Measurements from ENCODE around the gene KCNMA1.
"Not testable (repeated sequence)": the region's sequence is repeated elsewhere in the genome, so short reads cannot be mapped to it uniquely, and the experiment has no call there.

KCNMA1 gene

GRCh38 chr10:77603534-77603927 lies 34.1 kb downstream of the KCNMA1 start:
- no peak for DNase-seq

DNA sequence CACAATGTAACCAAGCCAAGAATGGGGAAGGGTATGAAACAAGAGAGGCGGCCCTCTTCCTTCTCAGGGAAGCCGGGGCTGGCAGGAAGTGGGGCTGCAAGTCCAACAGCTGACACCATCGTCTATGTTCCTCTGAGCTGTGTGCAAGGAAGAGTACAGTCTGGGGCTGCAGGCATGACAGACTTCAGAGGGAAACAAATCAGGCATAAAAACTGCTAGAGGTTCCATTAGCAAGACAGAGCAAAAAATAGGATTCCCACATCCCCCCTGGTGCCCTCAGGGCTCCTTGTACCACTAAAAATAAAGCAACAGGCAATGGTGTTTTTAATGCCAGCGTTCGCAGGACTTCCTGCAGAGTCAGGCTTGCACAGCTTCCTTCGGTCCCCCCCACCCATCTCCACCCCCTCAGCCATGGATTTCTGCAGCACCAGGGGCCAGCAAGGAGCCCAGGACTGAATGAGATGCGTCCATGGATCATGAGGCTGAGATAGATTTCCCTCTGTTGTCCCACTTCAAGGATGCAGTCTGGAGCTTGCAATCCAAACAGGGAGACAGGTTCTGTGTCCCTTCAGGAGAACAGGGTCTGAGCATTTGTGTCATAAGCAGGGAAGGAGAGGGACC lies 34.6 kb downstream of the KCNMA1 start:
- DNase-seq = no peak

DNA sequence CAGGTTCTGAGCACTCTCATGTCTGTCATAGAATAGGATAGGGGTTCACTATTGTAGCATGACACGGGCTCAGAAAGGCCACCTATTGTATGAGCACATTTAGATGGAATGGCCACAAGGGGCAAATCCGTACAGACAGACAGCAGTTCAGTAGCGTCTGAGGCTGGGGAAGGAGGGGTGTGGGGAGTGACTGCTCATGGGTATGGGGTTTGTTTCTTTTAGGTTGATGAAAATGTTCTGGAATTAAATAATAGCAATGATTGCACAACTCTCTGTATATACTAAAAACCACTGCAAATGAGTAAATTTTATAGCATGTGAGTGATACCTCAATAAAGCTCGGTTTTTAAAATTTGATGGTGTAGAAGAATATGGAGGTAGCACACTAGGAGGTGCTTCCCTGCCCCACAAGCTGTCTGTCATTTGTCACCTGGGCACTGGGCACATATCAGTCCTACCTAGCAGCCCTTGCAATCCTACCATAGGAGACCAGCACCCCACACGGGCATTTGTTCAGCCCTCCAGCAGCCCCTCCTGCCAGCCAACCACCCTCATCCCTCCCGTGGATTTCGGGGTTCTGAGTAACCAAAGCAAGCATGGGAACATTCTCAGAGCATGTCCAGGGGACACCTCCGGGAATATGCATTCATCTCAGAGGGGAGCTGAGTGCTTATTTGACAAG lies 35.2 kb downstream of the KCNMA1 start:
- no peak for DNase-seq

DNA sequence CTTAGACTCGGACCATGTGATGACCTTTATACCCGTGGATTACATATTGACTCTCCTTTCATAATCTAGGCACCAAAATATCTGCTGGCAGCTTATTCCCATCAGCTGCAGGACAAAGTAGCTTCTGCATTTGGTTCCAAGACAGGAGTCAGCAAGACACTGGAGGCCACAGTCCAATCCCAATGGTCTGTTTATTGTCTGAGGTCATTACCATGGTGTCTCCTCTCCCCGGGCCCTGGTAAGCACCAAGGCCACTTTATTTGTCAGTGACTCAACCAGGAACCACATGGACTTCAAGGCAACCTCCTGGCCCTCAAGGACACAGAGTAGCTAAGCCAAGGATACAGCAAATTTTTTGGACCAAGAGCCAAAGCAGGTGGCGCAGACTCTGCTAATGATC lies 36.1 kb downstream of the KCNMA1 start:
- DNase-seq = no peak

- no peak for DNase-seq
Observed at GRCh38 chr10:77600640-77601039, 37.0 kb downstream of the KCNMA1 start.

DNA sequence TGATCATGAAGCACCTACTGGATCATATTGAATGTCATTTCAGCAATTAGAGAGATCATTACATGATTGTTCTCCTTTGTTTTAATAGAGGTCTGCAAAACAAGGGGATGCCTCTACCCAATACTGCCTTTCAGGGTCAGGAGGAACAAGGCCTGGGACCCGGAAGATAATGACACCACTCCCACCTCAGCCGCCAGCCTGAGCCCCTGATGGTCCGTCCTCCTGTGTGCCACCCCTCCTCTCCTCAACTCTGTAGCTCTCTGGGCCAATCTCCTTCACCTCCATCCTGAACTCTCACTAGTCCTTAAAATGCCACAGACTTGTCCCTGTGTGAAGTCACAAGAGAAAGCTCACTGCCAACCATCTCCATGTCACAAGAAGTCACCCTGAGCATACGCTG lies 38.0 kb downstream of the KCNMA1 start:
- no peak for DNase-seq

DNA sequence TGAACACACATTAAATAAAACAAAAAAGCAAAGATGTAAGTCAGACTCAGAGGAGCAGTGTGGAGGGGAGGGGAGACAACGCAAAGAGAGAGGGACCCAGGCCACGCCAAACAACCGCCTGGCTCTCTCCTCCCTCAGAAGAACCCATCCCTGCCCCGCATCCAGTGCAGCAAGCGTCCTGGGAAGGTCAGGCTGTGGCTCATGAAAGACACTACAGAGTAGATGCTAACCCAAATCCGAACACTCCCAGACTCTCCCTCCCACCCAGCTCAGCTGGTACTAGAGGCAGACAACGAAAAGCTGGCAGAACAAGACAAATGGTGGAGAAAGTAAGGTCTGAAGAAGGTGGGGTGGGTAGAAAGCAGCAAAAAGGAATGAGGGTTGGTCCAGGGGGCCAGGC lies 39.0 kb downstream of the KCNMA1 start:
- no peak for DNase-seq

GRCh38 chr10:77597560-77597959 lies 40.0 kb downstream of the KCNMA1 start:
- no peak for DNase-seq

GRCh38 chr10:77594471-77594783 lies 43.2 kb downstream of the KCNMA1 start:
- no peak for DNase-seq

DNA sequence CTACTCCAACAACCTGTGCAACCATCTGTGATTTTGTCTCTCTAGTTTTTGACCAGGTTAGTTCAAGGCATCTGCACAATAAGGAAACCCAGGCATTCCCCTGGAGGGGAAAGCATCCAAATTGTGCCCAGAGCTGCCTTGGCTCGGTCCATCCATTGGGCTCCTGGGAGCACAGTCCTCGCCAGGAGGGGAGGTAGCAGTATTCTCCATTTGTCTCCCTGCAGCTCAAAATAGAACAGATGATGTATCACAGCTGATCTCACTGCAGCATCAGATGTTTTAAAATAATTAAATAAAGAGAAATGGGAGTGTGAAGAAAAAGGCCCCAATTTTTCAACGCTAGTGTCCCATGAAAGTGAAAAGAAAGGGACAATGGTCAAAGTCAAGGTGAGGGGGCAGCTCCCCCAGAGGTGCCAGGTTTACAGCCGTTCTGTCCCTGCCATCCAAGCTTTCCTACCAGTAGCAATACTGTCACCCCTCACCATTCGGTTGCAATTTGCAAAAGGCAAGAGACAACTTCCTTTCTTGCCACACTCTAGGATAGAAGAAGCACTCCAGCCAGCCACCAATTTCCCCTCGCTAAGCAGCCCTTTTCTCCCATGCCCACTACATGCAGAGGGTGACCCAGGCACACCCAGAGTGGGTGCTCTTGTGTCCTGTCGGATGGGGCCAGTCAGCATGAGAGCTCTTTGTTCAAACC lies 43.7 kb downstream of the KCNMA1 start:
- no peak for DNase-seq

GRCh38 chr10:77592946-77593636 lies 44.5 kb downstream of the KCNMA1 start:
- no peak for DNase-seq

DNA sequence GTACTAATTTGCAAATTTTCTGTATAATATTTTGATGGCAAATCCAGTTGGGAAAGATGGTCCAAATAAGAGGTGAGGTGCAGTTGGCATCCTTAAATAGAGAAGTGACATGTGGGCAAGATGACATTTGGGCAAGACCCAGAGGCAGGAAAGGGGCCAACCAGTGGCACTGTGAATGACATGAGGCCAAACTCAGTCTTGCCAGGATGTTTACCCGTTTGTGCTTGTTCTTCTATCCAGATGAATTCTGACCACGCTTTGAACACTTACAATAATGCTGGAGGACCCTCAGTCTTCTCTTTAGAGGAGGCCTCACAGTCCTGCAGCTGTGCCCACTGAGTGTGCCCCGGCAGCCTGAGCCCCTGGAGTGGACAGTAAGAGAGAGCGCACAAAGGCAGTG lies 45.1 kb downstream of the KCNMA1 start:
- no peak for DNase-seq

DNA sequence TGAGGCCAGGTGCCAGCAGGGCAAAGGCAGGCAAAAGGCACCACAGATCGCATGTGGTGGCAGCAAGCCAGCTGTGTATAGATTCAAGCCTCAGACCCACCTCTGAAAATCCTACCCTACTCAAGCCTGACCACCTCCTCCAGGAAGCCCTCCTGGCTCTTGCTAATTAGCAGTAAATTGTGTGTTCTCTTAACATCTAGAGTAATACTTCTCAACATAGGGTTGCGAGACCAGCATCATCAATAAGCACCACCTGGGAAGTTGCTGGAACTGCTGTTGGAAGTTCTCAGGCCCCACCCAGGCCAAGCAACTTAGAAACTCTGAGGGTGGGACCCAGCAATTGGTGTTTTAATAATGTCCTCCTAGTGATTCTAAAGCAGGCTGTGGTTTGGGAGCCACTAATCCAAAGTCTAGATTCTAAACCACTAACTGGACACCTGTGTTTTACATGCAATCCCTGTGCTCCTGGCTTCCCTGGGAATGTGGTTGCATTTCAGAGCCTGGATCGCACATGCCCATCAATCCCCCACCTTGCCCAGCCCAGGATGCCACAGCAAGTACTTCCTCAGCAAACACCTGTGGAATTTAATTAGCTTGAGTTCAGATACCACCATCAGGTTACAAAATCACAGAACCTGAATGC lies 46.2 kb downstream of the KCNMA1 start:
- DNase-seq = no peak

GRCh38 chr10:77590344-77591237 lies 47.0 kb downstream of the KCNMA1 start:
- no peak for DNase-seq

- not testable (repeated sequence) for DNase-seq
Observed at GRCh38 chr10:77589703-77590102, 47.9 kb downstream of the KCNMA1 start.

GRCh38 chr10:77588886-77589285 lies 48.7 kb downstream of the KCNMA1 start:
- DNase-seq = no peak

GRCh38 chr10:77587416-77587790 lies 50.2 kb downstream of the KCNMA1 start:
- no peak for DNase-seq

- no peak for DNase-seq
Observed at GRCh38 chr10:77586719-77587415, 50.7 kb downstream of the KCNMA1 start.

- no peak for DNase-seq
Observed at GRCh38 chr10:77584938-77585337, 52.7 kb downstream of the KCNMA1 start.

DNA sequence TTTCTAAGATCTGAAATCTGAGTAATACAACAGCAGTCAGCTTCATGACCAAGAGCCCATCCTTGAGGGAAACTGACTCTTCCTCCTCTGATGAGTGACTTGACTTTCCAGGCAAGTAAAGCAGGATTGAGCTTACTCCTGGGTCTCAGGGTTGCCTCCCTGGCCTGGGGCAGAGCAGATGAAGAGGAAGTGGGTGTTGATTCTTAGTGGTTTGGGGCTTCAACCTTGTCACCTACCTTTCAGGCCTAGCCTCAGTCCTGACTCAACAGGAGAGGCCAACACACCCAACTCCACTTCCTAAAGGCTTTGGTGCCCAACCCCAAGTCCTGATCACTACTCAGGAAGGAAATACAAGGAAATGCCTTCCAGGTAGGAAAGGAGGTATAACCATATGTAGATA lies 54.1 kb downstream of the KCNMA1 start:
- DNase-seq = no peak

DNA sequence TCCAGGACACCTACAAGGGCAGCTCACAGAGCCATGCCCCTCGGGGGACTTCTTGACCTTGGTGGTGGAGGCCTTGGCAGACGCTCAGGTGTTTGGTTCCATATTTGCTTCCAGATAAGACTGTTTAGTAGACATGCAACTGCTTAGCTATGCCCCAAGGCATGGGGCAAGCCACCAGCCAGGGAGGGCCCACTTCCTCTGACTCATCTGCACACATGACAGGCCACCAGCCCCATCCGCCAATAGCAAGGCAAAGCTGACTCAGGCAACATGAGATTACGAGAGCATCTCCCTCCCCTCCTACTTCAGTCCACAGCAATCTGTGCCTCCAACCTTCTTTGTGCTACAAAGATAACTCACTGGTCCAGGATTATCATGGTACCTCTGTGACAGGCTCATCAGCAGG lies 54.9 kb downstream of the KCNMA1 start:
- no peak for DNase-seq

- DNase-seq = no peak
Observed at GRCh38 chr10:77581738-77582137, 55.9 kb downstream of the KCNMA1 start.

Data from NCI-H1092 (cell line).